NCI-H446 treated with DMSO at 0.1 percent for 48 hours (cell line): ENCODE results near the gene ECEL1.

Experiments
- DNase-seq: peaks from one replicate; lab custom pipeline; 2025; lab: John Stamatoyannopoulos, UW

The ECEL1 gene

DNA sequence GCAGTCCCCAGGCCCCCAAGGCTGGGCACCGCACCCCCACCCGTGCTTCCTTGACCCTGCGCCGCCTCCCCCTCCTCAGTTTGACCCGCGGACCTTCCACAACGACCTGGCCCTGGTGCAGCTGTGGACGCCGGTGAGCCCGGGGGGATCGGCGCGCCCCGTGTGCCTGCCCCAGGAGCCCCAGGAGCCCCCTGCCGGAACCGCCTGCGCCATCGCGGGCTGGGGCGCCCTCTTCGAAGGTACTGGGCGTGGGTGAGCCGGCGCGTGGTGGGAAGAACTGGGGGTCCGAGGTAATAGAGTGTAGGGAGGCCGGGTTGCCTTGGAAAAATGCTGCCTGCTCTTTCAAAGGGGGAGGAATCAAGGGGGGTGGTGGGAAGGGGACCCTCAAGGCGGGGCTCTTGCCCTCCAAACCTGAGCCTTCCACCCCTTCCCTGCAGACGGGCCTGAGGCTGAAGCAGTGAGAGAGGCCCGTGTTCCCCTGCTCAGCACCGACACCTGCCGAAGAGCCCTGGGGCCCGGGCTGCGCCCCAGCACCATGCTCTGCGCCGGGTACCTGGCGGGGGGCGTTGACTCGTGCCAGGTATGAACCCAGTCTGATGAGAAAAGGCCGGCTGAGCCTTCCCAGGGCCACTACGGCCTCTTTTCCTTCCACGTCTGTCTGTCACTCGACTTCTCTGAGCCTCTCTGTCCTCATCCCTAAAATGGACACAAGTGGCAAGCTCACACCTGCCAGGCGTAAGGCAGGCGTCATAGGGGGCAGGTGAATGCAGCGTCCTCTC lies 35.2 kb upstream of the ECEL1 start:
- DNase-seq, result no peak

DNA sequence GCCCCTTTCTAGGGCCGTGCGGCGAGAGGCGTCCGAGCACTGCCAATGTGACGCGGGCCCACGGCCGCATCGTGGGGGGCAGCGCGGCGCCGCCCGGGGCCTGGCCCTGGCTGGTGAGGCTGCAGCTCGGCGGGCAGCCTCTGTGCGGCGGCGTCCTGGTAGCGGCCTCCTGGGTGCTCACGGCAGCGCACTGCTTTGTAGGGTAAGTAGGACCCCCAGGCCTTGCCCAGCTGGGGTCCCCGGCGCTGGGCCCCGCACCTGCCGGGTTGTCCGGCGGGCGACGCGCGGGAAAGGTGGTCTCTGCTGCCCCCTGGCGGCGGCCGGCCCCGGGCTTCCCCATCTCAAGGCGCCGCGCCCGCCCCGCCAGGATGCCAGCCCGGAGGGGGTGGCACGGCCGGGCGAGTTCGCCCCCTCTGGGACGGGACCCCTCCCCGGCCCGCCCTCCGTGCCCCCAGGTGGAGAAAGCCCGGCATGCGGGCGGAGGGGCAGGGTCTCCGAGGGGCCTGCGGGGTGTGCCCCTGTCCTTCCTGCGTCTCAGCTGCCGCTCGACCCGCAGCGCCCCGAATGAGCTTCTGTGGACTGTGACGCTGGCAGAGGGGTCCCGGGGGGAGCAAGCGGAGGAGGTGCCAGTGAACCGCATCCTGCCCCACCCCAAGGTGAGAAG lies 34.5 kb upstream of the ECEL1 start:
- DNase-seq, result no peak

DNA sequence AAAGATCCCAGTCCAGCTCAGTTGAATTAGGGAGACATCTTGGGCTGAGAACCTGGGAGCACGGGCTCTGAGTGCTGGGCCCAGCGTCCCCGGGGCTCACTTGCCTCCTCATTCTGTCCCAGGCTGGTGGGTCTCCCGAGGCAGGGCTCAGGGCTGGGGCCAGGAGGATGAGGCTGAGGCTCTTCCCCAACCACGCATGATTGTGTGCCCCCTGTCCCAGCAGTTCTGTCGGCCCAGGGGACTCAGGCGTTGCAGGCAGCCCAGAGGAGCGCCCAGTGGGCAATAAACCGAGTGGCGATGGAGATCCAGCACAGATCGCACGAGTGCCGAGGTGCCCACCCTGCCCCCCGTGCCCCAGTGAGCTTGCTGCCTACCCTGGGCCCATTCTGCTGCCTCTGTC lies 33.5 kb upstream of the ECEL1 start:
- DNase-seq, result no peak

DNA sequence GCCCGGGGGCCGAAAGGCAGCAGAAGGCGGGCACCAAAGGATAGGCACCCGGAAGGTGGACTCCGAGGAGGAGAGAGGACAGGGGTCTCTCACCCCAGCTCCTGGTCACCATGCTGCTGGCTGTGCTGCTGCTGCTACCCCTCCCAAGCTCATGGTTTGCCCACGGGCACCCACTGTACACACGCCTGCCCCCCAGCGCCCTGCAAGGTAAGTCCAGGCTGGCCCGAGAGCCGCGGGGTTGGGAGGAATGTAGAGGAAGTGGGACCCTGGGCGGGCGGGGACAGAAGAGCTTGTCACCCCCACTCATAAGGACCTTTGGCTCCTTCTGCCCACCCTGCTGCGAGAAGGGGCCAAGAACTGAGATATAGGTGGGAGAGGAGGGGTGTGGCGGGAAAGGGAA lies 32.9 kb upstream of the ECEL1 start:
- DNase-seq, result no peak

DNA sequence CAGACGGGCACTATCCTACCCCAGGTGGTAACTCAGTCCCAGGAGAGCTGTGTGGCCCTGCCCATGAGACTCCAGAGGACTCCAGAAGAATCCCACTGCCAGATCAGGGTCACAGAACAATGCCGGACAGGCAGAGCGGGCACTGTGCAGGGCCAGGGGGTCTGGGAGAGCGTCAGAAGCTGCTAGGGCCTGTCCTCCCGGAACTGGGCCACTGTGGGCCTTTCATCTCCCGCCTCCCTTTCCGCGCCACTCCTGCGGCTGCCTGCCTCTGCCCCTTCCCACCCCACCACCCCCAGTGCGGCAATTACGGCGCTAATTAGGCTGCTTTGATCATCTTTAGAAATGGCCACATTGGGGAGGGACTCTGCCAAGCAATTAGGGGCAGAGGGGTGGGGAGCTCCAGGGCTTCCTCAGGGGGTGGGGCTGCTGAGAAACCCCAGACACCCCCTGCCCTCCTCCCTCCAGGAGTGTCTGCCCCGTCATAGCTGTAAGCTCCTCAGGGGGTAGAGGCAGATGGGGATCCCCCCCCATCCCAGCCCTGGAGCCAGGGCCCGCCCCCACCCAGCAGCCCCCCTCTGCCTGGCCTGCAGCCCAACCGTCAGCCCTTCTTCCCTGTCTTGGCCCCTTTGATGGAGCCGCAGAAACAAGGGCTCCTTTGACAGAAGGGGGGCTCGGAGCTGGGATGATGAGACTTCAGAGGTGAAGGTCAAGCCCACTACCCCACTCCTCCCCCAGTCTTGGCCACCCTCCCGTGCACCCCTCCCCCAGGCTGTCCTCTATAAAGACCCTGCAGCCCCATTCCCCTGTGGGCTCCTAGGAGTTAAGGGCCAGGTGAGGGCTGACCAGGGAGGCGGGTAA lies 32.2 kb upstream of the ECEL1 start, which contains the start of gene PRSS56:
Gene PRSS56, plus strand, starts transcription at position 808 of the 858 bp plus-strand sequence. CDS start 211 bp downstream, outside the sequence.
- DNase-seq, result no peak

DNA sequence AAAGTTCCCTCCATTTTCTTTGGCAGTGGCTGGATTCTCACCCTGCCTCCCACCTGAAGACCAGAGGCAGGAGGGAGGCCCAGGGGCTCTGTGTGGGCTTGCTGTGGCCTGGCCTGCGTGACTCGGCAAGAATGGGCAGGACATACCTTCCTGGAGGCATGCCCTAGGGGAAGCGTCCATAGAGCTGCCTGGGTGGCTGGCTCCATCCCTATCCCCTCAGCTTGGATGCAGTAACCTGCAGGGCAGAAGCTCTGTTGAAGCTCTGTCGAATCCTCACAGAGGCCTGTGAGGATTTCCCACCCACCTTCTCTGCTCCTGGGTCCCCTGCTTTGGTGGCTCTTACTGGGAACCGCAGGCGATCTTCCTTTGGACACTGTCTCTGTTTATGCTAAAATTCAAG lies 31.2 kb upstream of the ECEL1 start:
- no peak for DNase-seq

DNA sequence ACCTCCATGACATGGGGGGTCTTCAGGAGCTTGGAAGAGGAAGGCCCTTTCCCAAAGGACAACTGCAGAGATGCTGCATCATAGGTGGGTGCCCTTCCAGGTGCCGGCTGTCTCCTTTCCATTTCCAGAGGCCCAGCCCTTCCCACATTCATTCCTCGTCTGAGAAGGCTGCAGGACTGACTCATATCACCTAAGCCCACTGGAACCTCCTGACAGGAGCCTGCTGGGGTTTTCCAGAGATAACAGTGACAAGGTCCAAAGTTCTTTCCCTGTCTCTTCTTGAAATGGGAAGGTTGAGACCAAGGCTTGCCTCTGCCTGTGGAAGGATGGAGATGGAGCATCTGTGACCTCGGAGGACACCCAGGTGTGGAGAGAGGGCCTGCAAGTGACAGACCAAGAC lies 28.9 kb upstream of the ECEL1 start:
- DNase-seq, result no peak

DNA sequence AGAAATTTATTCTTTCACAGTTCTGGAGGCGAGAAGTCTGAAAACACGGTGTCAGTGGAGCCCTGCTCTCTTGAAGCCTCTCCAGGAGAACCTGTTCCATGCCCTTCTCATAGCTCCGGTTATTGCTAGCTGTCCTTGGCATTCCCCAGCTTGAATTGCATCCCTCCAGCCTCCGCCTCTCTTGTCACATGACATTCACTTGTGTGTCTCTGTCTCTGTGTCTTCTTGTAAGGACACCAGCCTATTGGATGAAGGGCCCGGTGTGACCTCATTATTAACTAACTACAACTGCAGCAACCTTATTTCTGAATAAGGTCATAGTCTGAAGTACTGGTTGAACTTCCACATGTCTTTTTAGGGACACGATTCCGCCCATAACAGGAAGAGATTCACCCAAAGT lies 28.0 kb upstream of the ECEL1 start:
- no peak for DNase-seq

DNA sequence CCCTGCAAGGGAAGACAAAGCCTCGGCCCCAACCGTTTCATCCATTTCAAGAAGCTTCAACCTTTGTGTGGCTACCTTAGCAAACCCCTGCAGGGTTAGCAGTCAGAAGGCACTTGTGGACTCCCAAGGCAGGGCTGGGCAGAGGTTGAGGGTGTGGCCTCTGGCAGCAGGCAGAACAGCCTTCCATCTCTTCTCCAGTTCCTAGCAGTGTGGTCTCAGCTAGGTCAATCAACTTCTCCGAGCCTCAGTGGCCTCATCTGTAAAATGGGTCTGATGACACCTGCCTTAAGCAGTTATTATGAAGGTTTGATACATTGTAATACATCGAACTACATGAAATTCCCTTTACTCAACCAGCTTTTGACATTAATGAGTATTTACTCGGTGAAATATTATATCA lies 25.7 kb upstream of the ECEL1 start:
- DNase-seq, result no peak

DNA sequence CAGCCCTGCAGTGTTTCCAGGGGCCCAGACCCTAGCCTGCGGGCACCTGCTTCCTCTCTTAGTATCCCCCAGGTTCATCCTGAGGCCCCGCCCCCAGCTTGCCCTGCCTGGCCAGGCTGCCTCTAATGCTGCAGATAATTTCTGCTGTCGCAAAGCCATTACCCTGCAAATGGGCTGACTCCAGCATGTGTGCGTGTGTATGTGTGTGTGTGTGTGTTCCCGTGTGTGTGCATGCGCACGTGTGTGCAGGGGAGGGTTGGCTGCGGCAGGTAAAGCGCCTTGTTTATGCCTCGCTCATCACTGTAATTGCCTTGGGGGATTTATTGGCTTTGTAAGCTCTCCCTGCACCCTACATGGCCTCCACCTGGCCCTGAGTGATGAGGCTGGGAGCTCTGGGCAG lies 25.0 kb upstream of the ECEL1 start:
- no peak for DNase-seq

DNA sequence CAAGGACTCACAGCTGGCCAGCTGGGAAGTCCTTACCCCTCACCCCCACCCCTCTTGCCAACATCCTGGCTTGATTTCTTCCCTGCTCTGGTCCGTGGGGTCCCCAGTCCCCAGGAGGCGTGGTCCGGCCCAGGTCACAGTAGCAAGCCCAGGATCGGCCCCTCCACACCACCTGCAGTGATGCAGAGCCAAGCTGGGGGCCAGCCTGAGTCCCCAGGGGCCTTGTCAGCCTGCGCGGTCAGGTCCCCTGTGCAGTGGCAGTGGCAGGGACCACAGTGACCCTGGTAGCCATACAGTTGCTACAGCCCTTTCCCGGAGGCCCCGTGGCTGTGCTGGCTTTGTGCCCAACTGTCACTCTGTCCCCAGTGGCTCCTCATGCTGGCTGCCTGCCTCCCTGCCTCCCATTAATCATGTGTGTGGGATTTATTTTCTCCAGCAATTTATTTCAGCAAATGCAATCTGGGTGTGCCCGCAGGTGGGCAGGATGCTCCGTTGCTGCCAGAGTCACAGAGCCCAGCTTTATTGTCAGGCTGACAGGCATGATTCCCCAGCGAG lies 23.8 kb upstream of the ECEL1 start:
- DNase-seq, result no peak

DNA sequence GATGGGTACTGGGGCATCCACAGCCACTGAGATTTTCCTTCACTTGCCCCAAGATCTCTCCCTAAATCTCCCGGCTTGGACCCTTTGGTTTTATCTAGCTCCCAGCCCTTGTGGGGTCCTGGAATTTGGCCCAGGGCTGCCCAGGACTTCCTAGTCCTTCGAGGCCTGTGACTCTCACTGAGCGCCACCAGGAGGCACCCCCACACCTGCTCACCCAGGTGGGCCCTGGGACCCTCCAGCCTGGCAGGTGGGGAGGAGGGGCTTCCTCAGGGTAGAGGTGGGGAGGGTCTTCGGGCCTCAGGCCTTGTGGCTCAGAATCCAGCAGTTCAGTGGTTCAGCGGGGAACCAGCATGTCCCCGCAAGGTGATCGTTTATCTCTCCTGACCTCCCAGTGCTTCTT lies 20.6 kb upstream of the ECEL1 start:
- DNase-seq, result no peak

DNA sequence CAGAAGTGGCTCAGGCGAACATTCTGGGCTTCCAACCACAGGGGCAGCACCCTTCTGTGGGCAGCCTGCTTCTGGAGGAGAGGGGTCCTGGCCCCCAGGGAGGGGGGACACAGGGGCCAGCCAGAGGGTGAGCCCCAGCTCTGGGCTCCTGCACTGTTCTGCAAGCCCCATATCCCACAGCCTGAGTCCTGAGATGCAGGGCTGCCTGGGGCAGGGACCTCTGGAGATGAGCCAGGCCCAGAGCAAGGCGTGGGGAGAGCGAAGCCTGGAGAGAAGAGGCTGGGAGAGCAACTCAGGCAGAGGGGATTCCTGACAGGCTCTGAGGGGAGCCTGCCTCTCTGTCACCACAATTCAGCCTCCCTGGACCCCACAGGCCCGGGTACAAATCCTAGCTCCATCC lies 19.1 kb upstream of the ECEL1 start:
- no peak for DNase-seq

DNA sequence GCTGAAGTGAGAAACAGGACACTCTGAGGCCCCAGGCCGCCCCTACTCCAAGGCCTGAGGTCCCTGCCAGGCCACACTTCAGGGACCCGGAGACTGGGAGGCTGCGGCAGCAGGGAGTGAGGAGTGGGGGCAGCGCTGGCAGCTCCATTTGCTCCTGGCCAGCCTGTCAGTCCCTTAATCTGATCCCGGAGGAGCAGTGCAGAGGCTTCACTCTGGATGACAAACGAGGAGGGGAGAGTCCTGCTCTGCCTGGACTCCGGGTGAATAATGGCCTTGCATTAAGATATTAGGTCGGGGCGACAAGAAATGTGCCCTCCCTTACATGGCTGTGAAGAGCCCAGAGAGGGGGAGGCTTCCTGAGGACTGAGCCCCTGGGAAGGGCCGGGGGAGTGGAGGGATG lies 18.2 kb upstream of the ECEL1 start:
- no peak for DNase-seq

DNA sequence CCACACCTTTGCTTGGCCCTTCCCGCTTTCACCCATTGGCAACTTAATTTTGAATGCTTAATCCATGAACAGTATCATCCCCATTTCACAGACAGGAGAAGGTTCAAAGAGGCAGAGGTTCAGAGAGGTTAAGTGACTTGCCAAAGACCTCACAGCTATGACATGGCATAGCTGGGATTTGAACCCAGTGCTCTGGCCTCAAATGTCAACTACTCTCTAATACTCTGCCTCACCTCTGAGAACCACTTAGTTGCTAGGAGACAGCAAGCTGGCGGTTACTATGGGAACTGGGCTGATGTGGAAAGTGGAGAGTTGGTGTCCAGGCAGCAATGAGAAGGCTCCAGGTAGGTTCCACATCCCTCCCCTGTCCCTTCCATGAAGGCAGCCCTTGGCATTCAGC lies 16.8 kb upstream of the ECEL1 start:
- DNase-seq, result no peak

DNA sequence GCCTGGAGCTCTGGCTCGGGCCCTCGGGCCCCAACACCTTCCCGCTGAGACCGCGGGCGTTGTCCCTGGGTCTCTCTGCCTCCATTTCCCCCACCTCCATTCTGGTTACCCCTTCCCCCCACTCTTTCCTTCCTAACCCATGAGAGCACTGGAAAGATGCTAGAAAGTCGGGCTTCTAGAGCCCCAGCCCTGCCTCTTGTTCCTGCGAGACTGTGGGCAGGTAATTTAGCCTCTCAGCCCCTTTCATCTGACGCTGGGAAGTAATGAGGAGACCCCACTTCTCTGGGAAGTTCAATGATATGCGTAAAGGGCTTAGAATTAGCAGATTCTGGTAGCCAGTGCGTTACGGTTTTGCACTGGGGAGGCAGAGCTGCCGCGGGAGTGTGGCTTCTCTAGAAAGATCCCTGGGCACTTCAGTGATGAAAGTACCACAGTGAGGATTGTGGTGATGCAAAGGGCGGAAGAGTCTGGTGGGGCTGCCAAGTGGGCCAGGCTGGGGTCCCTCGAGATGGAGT lies 16.2 kb upstream of the ECEL1 start:
- DNase-seq, result no peak

DNA sequence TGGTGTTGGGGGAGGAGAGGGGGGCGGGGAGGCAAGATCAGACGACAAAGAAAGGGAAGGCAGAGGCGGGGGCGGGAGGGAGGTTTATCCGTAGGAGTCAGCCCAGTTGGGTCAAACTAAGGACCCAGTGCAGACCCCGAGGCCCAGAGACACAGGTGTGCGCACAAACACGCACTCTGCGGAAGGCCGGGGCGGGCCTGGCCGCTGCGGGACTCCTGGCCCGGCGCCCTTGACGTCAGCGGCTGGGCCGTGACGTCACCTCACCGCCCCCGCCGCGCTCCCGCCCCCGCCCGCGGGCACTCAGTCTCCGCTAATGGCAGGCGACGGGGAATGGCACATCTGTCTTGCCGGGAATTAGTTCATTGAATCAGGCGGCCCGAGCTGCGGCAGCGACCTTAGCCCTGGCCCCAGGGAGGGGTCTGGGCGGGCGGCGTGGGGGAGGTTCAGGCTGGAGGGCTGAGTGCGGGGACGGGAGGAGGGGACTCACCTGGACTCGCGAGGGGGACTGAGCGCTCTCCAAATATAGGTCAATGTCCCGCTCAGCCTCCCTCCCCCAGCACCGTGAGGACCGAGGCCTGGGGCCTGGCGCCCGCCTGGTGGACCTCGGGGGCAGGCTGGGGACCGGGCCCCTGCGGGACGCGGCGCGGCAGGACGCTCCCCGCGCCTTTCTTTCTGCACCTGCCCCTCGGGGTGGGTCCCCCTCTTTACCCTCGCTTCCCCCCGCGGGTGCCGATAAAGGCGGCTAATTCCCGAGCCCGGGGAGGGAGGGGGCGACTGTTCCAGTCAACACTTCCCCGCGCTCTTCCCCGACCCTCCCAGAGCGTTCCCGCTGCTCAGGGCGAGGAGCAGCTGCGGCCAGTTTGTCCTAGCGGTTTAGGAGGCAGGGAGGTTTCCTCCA lies 15.5 kb upstream of the ECEL1 start:
- no peak for DNase-seq

DNA sequence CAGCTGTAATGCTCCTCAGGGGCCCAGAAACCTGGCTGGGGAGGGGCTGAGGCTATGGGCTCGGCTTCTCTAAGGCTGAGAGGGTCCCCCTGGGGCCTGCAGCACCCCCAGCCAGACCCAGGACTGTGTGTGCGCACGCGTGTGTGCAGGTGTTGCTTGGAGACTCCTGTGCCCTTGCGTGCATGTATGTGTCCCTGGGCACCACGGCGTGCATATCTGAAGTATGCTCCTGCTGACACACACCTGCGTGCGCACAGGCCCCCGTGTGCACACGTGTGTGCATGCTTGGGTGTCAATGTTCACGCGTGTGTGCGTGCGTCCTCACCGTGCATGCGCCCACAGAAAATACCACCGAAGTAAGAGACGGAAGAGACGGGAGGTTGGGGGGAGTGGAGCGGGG lies 14.9 kb upstream of the ECEL1 start:
- no peak for DNase-seq

DNA sequence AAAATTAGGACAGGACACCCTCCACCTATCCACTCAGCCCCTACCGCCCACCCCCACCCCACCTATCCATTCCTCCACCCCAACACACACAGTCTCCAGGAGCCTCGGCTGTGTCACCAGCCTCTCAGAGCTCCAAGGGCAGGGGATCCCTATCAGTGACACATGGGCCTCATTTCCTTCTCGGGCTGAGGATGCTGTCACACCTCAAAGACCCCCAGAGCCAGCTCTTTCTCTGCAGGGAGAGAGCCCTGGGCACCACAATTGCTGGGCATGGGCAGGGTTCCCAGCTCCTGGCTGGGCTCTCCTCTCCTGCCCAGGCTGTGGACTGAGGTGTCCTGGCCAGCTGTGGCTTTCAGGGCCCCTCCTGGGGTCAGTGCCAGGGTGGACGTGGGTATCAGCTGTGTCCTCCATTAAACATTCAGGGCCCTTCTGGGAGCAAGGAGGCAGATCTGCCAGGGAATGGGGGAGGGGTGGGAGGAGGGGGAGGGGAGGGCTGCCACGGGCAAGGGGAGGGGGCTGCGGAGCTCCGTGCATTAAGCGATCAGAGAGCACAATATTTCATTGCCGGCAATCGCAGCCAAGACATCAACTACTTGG lies 14.3 kb upstream of the ECEL1 start:
- DNase-seq, result no peak

DNA sequence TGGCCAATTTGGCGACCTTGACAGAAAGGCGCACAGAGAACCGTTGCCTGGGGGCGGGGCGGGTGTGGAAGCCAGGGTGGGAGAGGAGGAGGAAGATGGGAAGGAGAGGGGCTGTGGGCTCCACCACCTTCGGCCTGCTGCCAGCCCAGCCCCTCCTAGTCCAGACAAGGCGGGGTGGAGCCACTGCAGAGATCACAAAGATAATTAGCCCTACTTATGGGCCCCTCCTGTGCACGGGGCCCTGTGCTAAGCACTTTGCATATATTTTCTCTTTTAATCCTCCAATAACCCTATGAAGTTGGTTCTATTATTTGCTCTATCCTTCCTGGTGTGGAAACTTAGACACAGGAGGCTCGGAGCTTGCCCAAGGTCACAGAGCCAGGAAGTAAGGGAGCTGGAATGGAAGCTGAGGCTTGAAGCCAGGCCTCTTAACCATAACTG lies 13.7 kb upstream of the ECEL1 start:
- DNase-seq, result no peak

DNA sequence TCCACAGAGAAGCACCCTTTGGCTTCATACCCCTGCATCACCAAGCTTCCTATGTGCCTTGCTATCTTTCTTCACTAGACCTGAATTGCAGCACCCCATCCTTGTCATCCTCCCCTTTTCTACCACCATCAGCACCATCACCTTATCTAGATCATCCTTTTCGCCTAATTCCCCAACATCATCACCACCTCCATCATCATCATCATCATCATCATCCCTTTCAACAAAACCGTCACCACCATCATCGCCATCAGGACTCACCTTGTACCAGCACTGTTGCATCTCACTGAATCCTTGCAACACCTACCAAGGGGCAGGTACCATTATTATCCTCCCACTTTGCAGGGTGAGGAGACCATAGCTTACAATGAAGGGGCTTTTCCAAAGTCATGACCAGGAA lies 10.8 kb upstream of the ECEL1 start:
- no peak for DNase-seq
